Testis (tissue), 3 donors: ENCODE data around the gene TMEM236. TPM values are rescaled to one million over a fixed set of nuclear protein-coding genes. Genes with fewer than 3 reads are reported as not detected.

ENCODE experiments used
- DNase-seq: peaks from one replicate; pipeline ENCODE4 v3.0.0-alpha.2; 2019
- H3K27ac ChIP-seq, 2 donors: fragments of 200-600 bp; sonication (generic); one replicate each; pipeline ENCODE4 v1.5.1; 2019
- H3K27me3 ChIP-seq: fragments of 200-600 bp; sonication (generic); one replicate; pipeline ENCODE4 v1.5.1; 2019
- H3K36me3 ChIP-seq: fragments of 200-600 bp; sonication (generic); one replicate; pipeline ENCODE4 v1.5.1; 2017; ENCODE audit warnings: low read depth; ENCODE audit errors: missing control alignments
- H3K4me1 ChIP-seq: fragments of 200-600 bp; sonication (generic); one replicate; pipeline ENCODE4 v1.5.1; 2019
- H3K4me3 ChIP-seq, 2 donors: fragments of 200-600 bp; sonication (generic); one replicate each; pipeline ENCODE4 v1.5.1; 2017 to 2019
- H3K9me3 ChIP-seq: fragments of 200-600 bp; sonication (generic); one replicate; pipeline ENCODE4 v1.5.1; 2017
- CTCF ChIP-seq, 3 experiments: fragments of 450-650 bp in 2 of 3; fragments of 200-600 bp in 1 of 3; sonication (generic) in 1 of 3; IDR thresholded peaks; one replicate each; pipeline ENCODE4 v1.5.1; 2016 to 2019; ENCODE audit warnings: antibody characterized with exemption in 3 of 3, mild to moderate bottlenecking in 2 of 3, moderate library complexity in 1 of 3
- POLR2A ChIP-seq: fragments of 450-650 bp; IDR thresholded peaks from one replicate; pipeline ENCODE4 v1.6.1; 2017; ENCODE audit warnings: antibody characterized with exemption, mild to moderate bottlenecking, moderate library complexity
- WGBS, 2 donors: methylation state at CpG; one replicate each; pipeline ENCODE4 v1.1.5; 2018; 5-methylcytosine and 5-hydroxymethylcytosine counted together
- intact Hi-C: fragments of 100-400 bp; cut with DNase I; formaldehyde crosslinking; loops from one replicate; pipeline ENCODE4 v1.15.1; 2023; ENCODE audit warnings: low total_unique reads
- polyA plus RNA-seq: library from polyadenylated mRNA; stranded (reverse); fragments of 350-450 nt; fragmentation: Illumina TruSeq; extraction: RNeasy Lipid Tissue Mini Kit (QIAGEN cat#74804); gene quantifications from one replicate; pipeline ENCODE4 v1.2.3, GENCODE V29; 2014; ENCODE audit warnings: low read depth, low replicate concordance; ENCODE audit not compliant: insufficient read depth
- total RNA-seq, 2 donors: library from RNA; depleted of rRNA; stranded (reverse); fragments of >200 nt; gene quantifications; one replicate each; pipeline ENCODE4 v1.2.3, GENCODE V29; 2016

The TMEM236 gene
- total and polyA plus RNA-seq, 3 donors from 2014 or later: 0.43 to 0.49 (median 0.47) TPM

GRCh38 chr10:17734432-17735080 lies 17.4 kb upstream of the TMEM236 start:
- WGBS, 2 donors: 74 to 88% methylated on average over 9 of the region's 9 CpGs
- Histone ChIP-seq H3K36me3 (no peaks in the 10 kb centered on the region), H3K4me3 (no peak overlapping the region), H3K27ac (peak overlapping the region; percentile 0 to 11), H3K9me3 (no peaks in the 10 kb centered on the region), H3K27me3 (no peaks in the 10 kb centered on the region), H3K4me1 (peaks cover 4% of the 10 kb centered on the region)
- no peak for DNase-seq
- intact Hi-C loops: no loop called here
- no peak for TF ChIP-seq CTCF (IDR thresholded peaks at IDR 0.05)
- no peak for TF ChIP-seq POLR2A

- H3K27me3 ChIP-seq: no peaks in the 10 kb centered on the region
- H3K4me3 ChIP-seq: no peak overlapping the region
- no peaks in the 10 kb centered on the region for H3K36me3 ChIP-seq
- peak; percentile 72 for DNase-seq
- peak overlapping the region; percentile 0 to 11 for H3K27ac ChIP-seq
- TF ChIP-seq CTCF (IDR thresholded peaks at IDR 0.05) (no peak), POLR2A (no peak)
- 66 to 74% methylated on average over 15 of the region's 15 CpGs for WGBS, 2 donors
- H3K4me1 ChIP-seq: peaks cover 4% of the 10 kb centered on the region
- no peaks in the 10 kb centered on the region for H3K9me3 ChIP-seq
- intact Hi-C loops: no loop called here
Measured at GRCh38 chr10:17735166-17735941, 16.6 kb upstream of the TMEM236 start.

- Histone ChIP-seq H3K27ac (no peak overlapping the region), H3K36me3 (no peaks in the 10 kb centered on the region), H3K4me3 (no peak overlapping the region), H3K27me3 (no peaks in the 10 kb centered on the region), H3K4me1 (no peaks in the 10 kb centered on the region), H3K9me3 (no peaks in the 10 kb centered on the region)
- no peak for TF ChIP-seq POLR2A
- no peak for TF ChIP-seq CTCF (IDR thresholded peaks at IDR 0.05)
- intact Hi-C loops: no loop called here
- WGBS, 2 donors: 90% methylated on average over 2 of the region's 2 CpGs
- no peak for DNase-seq
Measured at GRCh38 chr10:17736223-17736622, 15.8 kb upstream of the TMEM236 start.

- Histone ChIP-seq H3K27ac (no peak overlapping the region), H3K9me3 (no peaks in the 10 kb centered on the region), H3K27me3 (no peaks in the 10 kb centered on the region), H3K4me3 (no peak overlapping the region), H3K4me1 (no peaks in the 10 kb centered on the region), H3K36me3 (no peaks in the 10 kb centered on the region)
- intact Hi-C loops: no loop called here
- 64 to 67% methylated on average over 12 of the region's 12 CpGs for WGBS, 2 donors
- TF ChIP-seq POLR2A: no peak
- TF ChIP-seq CTCF (IDR thresholded peaks at IDR 0.05): peak in 2 of 3 experiments; percentile 51 to 65
- no peak for DNase-seq
Measured at GRCh38 chr10:17737027-17737965, 14.7 kb upstream of the TMEM236 start.
